ENCODE measurements around the gene PSMB2.
A peak's percentile ranks its signal among the peaks of the same experiment; 100 is the strongest.

GRCh38 chr1:35564037-35564883, 77.1 kb downstream of the PSMB2 start:
- peak; percentile 78 for TF ChIP-seq CTCF (IDR thresholded peaks at IDR 0.05; ENCODE audit: poor library complexity, severe bottlenecking)
- TF ChIP-seq POLR2AphosphoS5 (IDR thresholded peaks at IDR 0.05), result no peak
- no peak for TF ChIP-seq MXI1 (conservative IDR thresholded peaks at IDR 0.05; ENCODE audit: poor library complexity, severe bottlenecking)
- TF ChIP-seq TAF1 (IDR thresholded peaks at IDR 0.05; ENCODE audit: low read depth), result no peak

Data from neural cell (in vitro differentiated cells).